Left lobe of liver (tissue), 2 donors: Measurements from ENCODE around the gene TRIM46. TPM values are rescaled to one million over a fixed set of nuclear protein-coding genes. Genes with fewer than 3 reads are reported as not detected.
A peak's percentile ranks its signal among the peaks of the same experiment; 100 is the strongest.

Experiments
- ATAC-seq: fragments of 200-7000 bp; cut with Tn5 transposase; one replicate; pipeline ENCODE4 v1.9.1; 2020; ENCODE audit warnings: mild to moderate bottlenecking, moderate library complexity
- DNase-seq: peaks from one replicate; pipeline ENCODE4 v3.0.0-alpha.2; 2020; ENCODE audit warnings: low spot score
- total RNA-seq: library from RNA; stranded (reverse); gene quantifications from one replicate; pipeline ENCODE4 v1.2.1, GENCODE V29; 2021
- donor health status: DM: no; HTN: no; CAD: no; lungs with moderate emphysema.
- donor health status: DM: no; HTN: yes; CAD: no.

Gene TRIM46
- 0.23 TPM for total RNA-seq

- DNase-seq = peak; percentile 58
- no peak for ATAC-seq
Measured at GRCh38 chr1:155173478-155174323, at the start of gene TRIM46. TSS of gene TRIM46 (plus strand) at chr1:155173849. CDS start at chr1:155173967, 118 bp downstream.

- peak; percentile 30 for ATAC-seq
- peak; percentile 92 for DNase-seq
Measured at GRCh38 chr1:155124503-155125463, 48.9 kb upstream of the TRIM46 start.

- DNase-seq = peak; percentile 66
- peak; percentile 0 for ATAC-seq
Measured at GRCh38 chr1:155125511-155125945, 48.1 kb upstream of the TRIM46 start.

GRCh38 chr1:155125946-155126555 lies 47.6 kb upstream of the TRIM46 start:
- peak; percentile 58 for ATAC-seq
- DNase-seq = peak; percentile 99

- DNase-seq = peak; percentile 79
- peak; percentile 16 for ATAC-seq
Measured at GRCh38 chr1:155126556-155127104, 47.0 kb upstream of the TRIM46 start.

GRCh38 chr1:155127105-155127966 lies 46.3 kb upstream of the TRIM46 start, which contains the start of gene EFNA1:
TSS of gene EFNA1 (plus strand) at chr1:155127876. CDS start at chr1:155127978, 102 bp downstream.
- ATAC-seq = peak; percentile 46
- peak; percentile 94 for DNase-seq

- no peak for DNase-seq
- no peak for ATAC-seq
Measured at GRCh38 chr1:155127967-155128754, 45.5 kb upstream of the TRIM46 start.

GRCh38 chr1:155128755-155129473 lies 44.7 kb upstream of the TRIM46 start:
- DNase-seq = peak; percentile 91
- ATAC-seq = peak; percentile 29

- DNase-seq (no peak), ATAC-seq (no peak)
Measured at GRCh38 chr1:155130272-155131006, 43.2 kb upstream of the TRIM46 start.

GRCh38 chr1:155131285-155131684 lies 42.4 kb upstream of the TRIM46 start:
- ATAC-seq (peak; percentile 0), DNase-seq (peak; percentile 84)

- ATAC-seq (no peak), DNase-seq (no peak)
Measured at GRCh38 chr1:155131856-155132255, 41.8 kb upstream of the TRIM46 start.

GRCh38 chr1:155133799-155134281 lies 39.8 kb upstream of the TRIM46 start:
- DNase-seq (peak; percentile 84), ATAC-seq (peak; percentile 44)

- DNase-seq (no peak), ATAC-seq (no peak)
Measured at GRCh38 chr1:155134322-155134721, 39.3 kb upstream of the TRIM46 start.

- ATAC-seq (peak; percentile 49), DNase-seq (peak; percentile 88)
Measured at GRCh38 chr1:155134880-155135414, 38.7 kb upstream of the TRIM46 start.

- ATAC-seq = peak; percentile 75
Measured at GRCh38 chr1:155135415-155136028, 38.1 kb upstream of the TRIM46 start, which contains the start of gene SLC50A1. TSS of gene SLC50A1 (plus strand) at chr1:155135852. CDS start at chr1:155135912, 60 bp downstream.

GRCh38 chr1:155136748-155137147 lies 36.9 kb upstream of the TRIM46 start:
- ATAC-seq (no peak), DNase-seq (no peak)

More at GRCh38 chr1:155135415-155136028, 38.1 kb upstream of the TRIM46 start, which contains the start of gene SLC50A1:
- DNase-seq = peak; percentile 95
